Effector memory CD4-positive, alpha-beta T cell (primary cell): ENCODE measurements around the gene ZAR1L.
A peak's percentile ranks its signal among the peaks of the same experiment; 100 is the strongest.

ENCODE experiments used
- DNase-seq, 3 donors: peaks; one replicate each; pipeline ENCODE4 v3.0.0-alpha.2; 2020
- H3K27ac ChIP-seq: 2 replicates; pipeline ENCODE4 v1.7.0; 2013; ENCODE audit warnings: mild to moderate bottlenecking, low read length, moderate library complexity; ENCODE audit not compliant: insufficient read depth, poor library complexity, severe bottlenecking
- H3K27me3 ChIP-seq: replicated peaks from 2 replicates; pipeline ENCODE4 v1.7.0; 2013; ENCODE audit warnings: mild to moderate bottlenecking, low read length; ENCODE audit not compliant: insufficient read depth, control insufficient read depth, poor library complexity, severe bottlenecking
- H3K36me3 ChIP-seq: 2 replicates; pipeline ENCODE4 v1.7.0; 2013; ENCODE audit warnings: mild to moderate bottlenecking, low read length, moderate library complexity; ENCODE audit not compliant: control insufficient read depth, insufficient read depth
- H3K4me1 ChIP-seq: 2 replicates; pipeline ENCODE4 v1.7.0; 2013; ENCODE audit warnings: low read length, mild to moderate bottlenecking; ENCODE audit not compliant: control insufficient read depth, insufficient read depth, poor library complexity, severe bottlenecking
- H3K4me3 ChIP-seq: 2 replicates; pipeline ENCODE4 v1.7.0; 2013; ENCODE audit warnings: low read length, low read depth, mild to moderate bottlenecking; ENCODE audit not compliant: insufficient read depth, poor library complexity, severe bottlenecking
- H3K9me3 ChIP-seq: 2 replicates; pipeline ENCODE4 v1.7.0; 2013; ENCODE audit warnings: mild to moderate bottlenecking, low read length, moderate library complexity; ENCODE audit not compliant: control insufficient read depth

ZAR1L gene

GRCh38 chr13:32278426-32278825 is 36.7 kb downstream of the ZAR1L start:
- Histone ChIP-seq H3K27ac (no peak overlapping the region), H3K27me3 (no peaks in the 10 kb centered on the region), H3K36me3 (peaks cover 30% of the 10 kb centered on the region), H3K4me1 (no peaks in the 10 kb centered on the region), H3K4me3 (no peak overlapping the region), H3K9me3 (no peaks in the 10 kb centered on the region)
- no peak for DNase-seq

GRCh38 chr13:32277839-32278238 is 37.3 kb downstream of the ZAR1L start:
- DNase-seq = no peak
- H3K9me3 ChIP-seq = no peaks in the 10 kb centered on the region
- H3K4me1 ChIP-seq = no peaks in the 10 kb centered on the region
- H3K4me3 ChIP-seq = no peak overlapping the region
- peaks cover 30% of the 10 kb centered on the region for H3K36me3 ChIP-seq
- H3K27me3 ChIP-seq = no peaks in the 10 kb centered on the region
- no peak overlapping the region for H3K27ac ChIP-seq

GRCh38 chr13:32272021-32272683 is 43.0 kb downstream of the ZAR1L start:
- no peak for DNase-seq

GRCh38 chr13:32267836-32268439 is 47.2 kb downstream of the ZAR1L start:
- Histone ChIP-seq H3K4me3 (no peak overlapping the region), H3K9me3 (no peaks in the 10 kb centered on the region), H3K36me3 (peaks cover 19% of the 10 kb centered on the region), H3K27me3 (no peaks in the 10 kb centered on the region), H3K4me1 (no peaks in the 10 kb centered on the region), H3K27ac (no peak overlapping the region)
- DNase-seq = peak; percentile 9 to 23 (median 12)

More at GRCh38 chr13:32272021-32272683, 43.0 kb downstream of the ZAR1L start:
- H3K9me3 ChIP-seq = no peaks in the 10 kb centered on the region
- no peak overlapping the region for H3K4me3 ChIP-seq
- peaks cover 22% of the 10 kb centered on the region for H3K36me3 ChIP-seq
- H3K27ac ChIP-seq = no peak overlapping the region
- H3K27me3 ChIP-seq = no peaks in the 10 kb centered on the region
- no peaks in the 10 kb centered on the region for H3K4me1 ChIP-seq

- Histone ChIP-seq H3K4me1 (no peaks in the 10 kb centered on the region), H3K36me3 (peaks cover 19% of the 10 kb centered on the region)
Measured at GRCh38 chr13:32266130-32266529, 49.0 kb downstream of the ZAR1L start.

GRCh38 chr13:32265726-32266125 is 49.4 kb downstream of the ZAR1L start:
- H3K9me3 ChIP-seq = no peaks in the 10 kb centered on the region
- peaks cover 16% of the 10 kb centered on the region for H3K36me3 ChIP-seq
- no peak for DNase-seq
- no peaks in the 10 kb centered on the region for H3K27me3 ChIP-seq
- H3K4me1 ChIP-seq = no peaks in the 10 kb centered on the region
- no peak overlapping the region for H3K4me3 ChIP-seq
- no peak overlapping the region for H3K27ac ChIP-seq

More at GRCh38 chr13:32266130-32266529, 49.0 kb downstream of the ZAR1L start:
- Histone ChIP-seq H3K9me3 (no peaks in the 10 kb centered on the region), H3K27ac (no peak overlapping the region), H3K27me3 (no peaks in the 10 kb centered on the region), H3K4me3 (no peak overlapping the region)
- no peak for DNase-seq

- no peaks in the 10 kb centered on the region for H3K27me3 ChIP-seq
- no peak overlapping the region for H3K4me3 ChIP-seq
- H3K27ac ChIP-seq = no peak overlapping the region
- H3K4me1 ChIP-seq = no peaks in the 10 kb centered on the region
- no peaks in the 10 kb centered on the region for H3K9me3 ChIP-seq
- peaks cover 13% of the 10 kb centered on the region for H3K36me3 ChIP-seq
- no peak for DNase-seq
Measured at GRCh38 chr13:32264407-32264806, 50.8 kb downstream of the ZAR1L start.

- Histone ChIP-seq H3K4me3 (no peak overlapping the region), H3K9me3 (no peaks in the 10 kb centered on the region), H3K27ac (no peak overlapping the region), H3K36me3 (peaks cover 11% of the 10 kb centered on the region), H3K27me3 (no peaks in the 10 kb centered on the region), H3K4me1 (no peaks in the 10 kb centered on the region)
- DNase-seq = no peak
Measured at GRCh38 chr13:32262619-32263018, 52.5 kb downstream of the ZAR1L start.

GRCh38 chr13:32262165-32262564 is 53.0 kb downstream of the ZAR1L start:
- Histone ChIP-seq H3K4me1 (no peaks in the 10 kb centered on the region), H3K36me3 (peaks cover 9% of the 10 kb centered on the region), H3K27me3 (no peaks in the 10 kb centered on the region), H3K27ac (no peak overlapping the region), H3K4me3 (no peak overlapping the region), H3K9me3 (no peaks in the 10 kb centered on the region)
- DNase-seq = no peak

GRCh38 chr13:32261567-32261966 is 53.6 kb downstream of the ZAR1L start:
- peaks cover 9% of the 10 kb centered on the region for H3K36me3 ChIP-seq
- no peaks in the 10 kb centered on the region for H3K9me3 ChIP-seq
- no peaks in the 10 kb centered on the region for H3K4me1 ChIP-seq
- H3K4me3 ChIP-seq = no peak overlapping the region
- H3K27ac ChIP-seq = no peak overlapping the region
- H3K27me3 ChIP-seq = no peaks in the 10 kb centered on the region
- DNase-seq = no peak
